Midbrain (tissue), 1 donor: Measurements from ENCODE around the gene ADGRL3.
"Not testable (repeated sequence)": the region's sequence is repeated elsewhere in the genome, so short reads cannot be mapped to it uniquely, and the experiment has no call there.

ENCODE experiments used
- DNase-seq: peaks from one replicate; lab custom pipeline; 2025; lab: John Stamatoyannopoulos, UW

ADGRL3 gene

GRCh38 chr4:61909031-61909430 is 708.9 kb downstream of the ADGRL3 start:
- no peak for DNase-seq

- no peak for DNase-seq
These were observed 711.2 kb downstream of the ADGRL3 start for GRCh38 chr4:61911313-61911756.

- no peak for DNase-seq
These were observed 713.5 kb downstream of the ADGRL3 start for GRCh38 chr4:61913619-61914018.

- DNase-seq = no peak
These were observed 715.4 kb downstream of the ADGRL3 start for GRCh38 chr4:61915501-61915900.

- no peak for DNase-seq
These were observed 718.4 kb downstream of the ADGRL3 start for GRCh38 chr4:61918507-61918906.

- no peak for DNase-seq
These were observed 718.9 kb downstream of the ADGRL3 start for GRCh38 chr4:61918987-61919386.

- DNase-seq = no peak
These were observed 719.4 kb downstream of the ADGRL3 start for GRCh38 chr4:61919561-61919960.

GRCh38 chr4:61921920-61922319 is 721.8 kb downstream of the ADGRL3 start:
- DNase-seq = no peak

GRCh38 chr4:61922766-61923165 is 722.6 kb downstream of the ADGRL3 start:
- DNase-seq = no peak

- DNase-seq = no peak
These were observed 723.1 kb downstream of the ADGRL3 start for GRCh38 chr4:61923179-61923578.

GRCh38 chr4:61924131-61924530 is 724.0 kb downstream of the ADGRL3 start:
- no peak for DNase-seq

- peak; percentile 34 for DNase-seq
These were observed 733.4 kb downstream of the ADGRL3 start for GRCh38 chr4:61933527-61933926.

- no peak for DNase-seq
These were observed 734.1 kb downstream of the ADGRL3 start for GRCh38 chr4:61934198-61934597.

- DNase-seq = no peak
These were observed 738.2 kb downstream of the ADGRL3 start for GRCh38 chr4:61938250-61938846.

GRCh38 chr4:61950625-61951024 is 750.5 kb downstream of the ADGRL3 start:
- no peak for DNase-seq

- DNase-seq = no peak
These were observed 753.3 kb downstream of the ADGRL3 start for GRCh38 chr4:61953386-61953785.

GRCh38 chr4:61958591-61958990 is 758.5 kb downstream of the ADGRL3 start:
- no peak for DNase-seq

GRCh38 chr4:61959087-61959486 is 759.0 kb downstream of the ADGRL3 start:
- no peak for DNase-seq

GRCh38 chr4:61984260-61984909 is 784.3 kb downstream of the ADGRL3 start:
- DNase-seq = no peak

- no peak for DNase-seq
These were observed 785.3 kb downstream of the ADGRL3 start for GRCh38 chr4:61985426-61985825.

- DNase-seq = not testable (repeated sequence)
These were observed 786.8 kb downstream of the ADGRL3 start for GRCh38 chr4:61986929-61987328.

GRCh38 chr4:61992351-61992750 is 792.2 kb downstream of the ADGRL3 start:
- DNase-seq = no peak

GRCh38 chr4:61994036-61994435 is 793.9 kb downstream of the ADGRL3 start:
- DNase-seq = no peak
